Right hindlimb (tissue), 1 donor: ENCODE results near the gene KRT37.
"Not testable (repeated sequence)": the region's sequence is repeated elsewhere in the genome, so short reads cannot be mapped to it uniquely, and the experiment has no call there.

Experiments used
- DNase-seq: peaks from one replicate; pipeline ENCODE4 v3.0.0-alpha.2; 2018

The KRT37 gene

DNA sequence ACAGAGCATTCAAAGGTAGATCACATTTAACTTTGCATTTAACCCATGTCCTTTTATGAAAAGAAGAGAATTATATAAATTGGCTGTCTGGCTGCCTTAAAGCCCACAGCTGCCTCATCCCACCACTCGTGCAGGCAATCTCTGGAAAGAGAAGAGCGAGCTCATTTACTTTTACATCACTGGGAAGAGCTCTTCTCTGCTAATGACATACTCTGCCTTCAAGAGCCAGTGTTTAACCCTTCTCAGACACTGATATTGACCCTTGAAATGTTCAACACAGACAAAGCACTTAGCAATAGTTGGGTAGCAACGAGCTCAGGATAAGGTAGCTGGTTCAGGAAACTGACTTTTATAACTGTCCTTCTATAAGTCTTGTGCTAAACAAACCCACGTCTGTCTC lies 9.6 kb upstream of the KRT37 start:
- no peak for DNase-seq

- DNase-seq: no peak
Measured at GRCh38 chr17:41433586-41433985, 9.2 kb upstream of the KRT37 start.

GRCh38 chr17:41430376-41430775 lies 6.0 kb upstream of the KRT37 start:
- DNase-seq: not testable (repeated sequence)

GRCh38 chr17:41429667-41430066 lies 5.3 kb upstream of the KRT37 start:
- DNase-seq: no peak

- no peak for DNase-seq
Measured at GRCh38 chr17:41428591-41429291, 4.4 kb upstream of the KRT37 start.

GRCh38 chr17:41422586-41422985 lies 1.8 kb downstream of the KRT37 start:
- not testable (repeated sequence) for DNase-seq

- no peak for DNase-seq
Measured at GRCh38 chr17:41421617-41422016, 2.8 kb downstream of the KRT37 start.

DNA sequence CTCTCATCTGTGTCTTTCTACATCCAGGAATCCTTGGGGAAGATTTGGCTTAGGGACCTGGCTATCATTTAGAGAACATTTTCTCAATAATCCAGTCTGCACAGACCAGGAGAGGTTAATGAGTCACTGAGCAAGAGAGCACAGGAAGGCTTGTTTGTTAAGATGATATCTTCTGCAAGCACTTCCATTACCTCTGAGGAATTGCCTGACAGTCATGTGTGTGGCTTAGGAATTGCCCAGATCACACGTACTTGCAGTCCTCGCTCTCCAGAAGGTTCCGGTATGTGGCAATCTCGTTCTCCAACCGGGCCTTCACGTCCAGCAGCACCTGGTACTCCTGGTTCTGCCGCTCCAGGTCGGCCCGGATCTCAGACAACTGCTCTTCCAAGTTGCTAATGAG lies 3.3 kb downstream of the KRT37 start:
- no peak for DNase-seq

- DNase-seq: no peak
Measured at GRCh38 chr17:41420134-41420533, 4.3 kb downstream of the KRT37 start.

GRCh38 chr17:41419716-41420115 lies 4.7 kb downstream of the KRT37 start:
- no peak for DNase-seq

DNA sequence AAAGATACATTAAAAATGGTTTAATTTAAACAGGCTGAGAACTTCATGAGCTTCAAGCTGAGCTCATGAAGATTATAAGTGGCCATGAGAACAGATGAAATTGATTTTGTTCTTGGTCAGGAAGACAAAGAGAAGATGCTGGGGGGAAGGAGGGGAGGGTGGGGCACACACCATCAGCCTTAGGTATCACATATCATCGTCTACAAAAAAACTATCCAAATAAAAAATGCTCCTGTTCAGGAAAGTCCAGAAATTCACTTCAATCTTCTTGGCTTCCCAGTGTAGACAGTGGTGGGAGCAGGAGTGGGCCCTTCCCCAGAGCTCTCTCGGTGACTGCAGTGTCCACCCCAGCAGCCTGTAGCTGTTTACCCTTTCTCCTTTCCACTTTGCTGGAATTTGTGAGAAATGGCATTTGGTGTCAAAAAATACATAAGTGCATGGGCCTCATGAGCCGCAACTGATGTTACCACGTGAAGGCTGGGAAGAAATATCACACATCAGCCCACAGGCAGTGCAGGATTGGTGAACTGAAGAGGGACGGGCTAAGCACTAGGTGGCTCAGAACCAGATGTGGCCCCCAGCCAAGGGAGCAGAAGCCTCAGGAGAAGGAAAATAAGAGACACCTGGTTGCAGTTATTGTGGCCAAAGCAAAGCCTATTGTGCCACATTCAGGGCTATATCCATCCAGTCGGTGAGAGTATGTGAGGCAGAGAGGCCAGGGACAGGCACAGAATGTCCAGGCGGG lies 6.1 kb downstream of the KRT37 start:
- DNase-seq: no peak

GRCh38 chr17:41417576-41418015 lies 6.8 kb downstream of the KRT37 start:
- DNase-seq: no peak

DNA sequence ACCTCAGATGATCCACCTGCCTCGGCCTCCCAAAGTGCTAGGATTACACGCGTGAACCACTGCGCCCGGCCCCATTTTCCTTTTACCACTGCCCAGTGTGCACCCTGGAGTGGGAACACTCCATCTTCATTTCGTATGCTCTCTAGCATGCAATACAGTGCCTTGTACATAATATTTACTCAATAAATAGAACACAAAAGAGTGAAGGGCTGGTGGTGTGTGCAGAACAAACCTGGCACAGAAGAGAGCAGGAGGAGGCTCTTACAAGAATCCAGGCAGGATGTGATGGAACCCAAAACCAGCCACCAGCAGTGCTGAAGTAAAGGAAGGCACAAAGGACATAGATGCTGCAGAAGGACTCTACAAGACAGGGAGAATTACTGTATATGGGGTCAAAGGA lies 7.3 kb downstream of the KRT37 start:
- no peak for DNase-seq

DNA sequence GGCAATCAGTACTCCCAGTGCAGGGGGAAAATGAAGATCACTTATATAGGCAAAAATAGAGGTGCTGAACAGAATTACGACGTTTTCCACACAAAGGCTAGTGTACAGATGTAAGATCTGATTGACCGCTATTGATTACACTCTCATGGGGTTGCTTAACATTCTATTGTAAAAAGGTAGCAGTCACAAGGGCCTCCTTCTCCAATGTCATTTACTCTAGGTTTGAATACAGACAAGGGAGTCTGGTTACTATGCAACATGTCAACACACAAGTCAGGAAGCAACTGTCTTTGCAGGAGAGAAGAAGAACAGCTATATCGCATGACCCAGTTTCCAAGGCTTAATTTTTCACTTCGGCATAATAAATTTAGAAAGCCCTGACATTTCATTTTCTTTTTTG lies 7.9 kb downstream of the KRT37 start:
- no peak for DNase-seq

GRCh38 chr17:41415833-41416335 lies 8.5 kb downstream of the KRT37 start:
- DNase-seq: no peak

DNA sequence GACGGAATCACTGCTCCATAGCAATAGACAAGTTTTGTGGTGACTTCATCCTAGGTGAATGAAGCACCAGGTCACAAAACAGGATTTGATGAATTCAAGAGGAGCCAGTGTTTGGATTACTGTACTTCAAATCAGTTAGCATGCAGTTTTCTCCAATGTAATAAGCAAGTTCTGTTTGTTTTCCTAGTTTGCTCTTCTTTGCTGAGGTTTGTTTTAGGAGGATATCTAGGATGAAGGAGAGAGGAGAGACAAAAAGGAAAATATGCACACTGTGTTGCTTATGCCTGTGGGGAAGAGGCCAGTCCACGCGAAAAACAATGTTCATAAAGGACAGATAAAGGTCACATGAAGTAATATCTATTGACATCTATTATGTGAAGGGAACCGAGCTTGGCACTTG lies 9.0 kb downstream of the KRT37 start:
- DNase-seq: no peak

DNA sequence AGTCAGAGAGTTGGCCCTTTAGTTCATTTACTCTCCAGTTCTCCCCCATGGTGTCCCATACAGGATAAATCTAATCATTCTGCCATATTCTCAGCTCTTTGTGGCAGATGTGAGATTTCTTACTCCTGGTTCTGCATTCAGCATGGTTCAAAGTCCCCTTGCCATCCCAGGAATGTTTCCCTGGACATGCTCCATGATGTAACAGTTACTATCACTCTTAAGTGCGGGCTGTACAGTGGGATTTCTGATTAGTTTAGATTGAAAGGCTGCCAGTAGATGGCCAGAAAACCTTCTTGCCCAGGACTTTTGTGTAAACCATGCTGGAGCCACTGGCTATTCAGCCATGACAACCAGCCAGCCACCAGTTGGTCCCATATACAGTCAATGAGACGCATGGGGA lies 10.4 kb downstream of the KRT37 start:
- DNase-seq: no peak

- DNase-seq: no peak
Measured at GRCh38 chr17:41413353-41413957, 10.9 kb downstream of the KRT37 start.

- no peak for DNase-seq
Measured at GRCh38 chr17:41411072-41411840, 13.1 kb downstream of the KRT37 start.

DNA sequence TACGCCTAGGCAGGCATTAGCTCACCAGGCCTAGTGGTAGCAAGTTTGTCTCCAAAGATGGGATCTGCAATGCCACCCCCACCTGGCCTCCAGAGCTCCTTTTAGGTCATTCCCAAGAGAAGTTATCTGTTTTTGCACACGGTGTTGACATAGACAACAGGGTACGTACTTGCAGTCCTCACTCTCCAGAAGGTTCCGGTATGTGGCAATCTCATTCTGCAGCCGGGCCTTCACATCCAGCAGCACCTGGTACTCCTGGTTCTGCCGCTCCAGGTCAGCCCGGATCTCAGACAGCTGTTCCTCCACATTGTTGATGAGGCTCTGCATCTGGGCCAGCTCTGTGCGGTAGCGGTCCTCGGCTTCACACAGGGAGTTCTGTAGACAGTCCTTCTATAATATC lies 17.2 kb downstream of the KRT37 start:
- no peak for DNase-seq

GRCh38 chr17:41406205-41406604 lies 18.2 kb downstream of the KRT37 start:
- DNase-seq: no peak

DNA sequence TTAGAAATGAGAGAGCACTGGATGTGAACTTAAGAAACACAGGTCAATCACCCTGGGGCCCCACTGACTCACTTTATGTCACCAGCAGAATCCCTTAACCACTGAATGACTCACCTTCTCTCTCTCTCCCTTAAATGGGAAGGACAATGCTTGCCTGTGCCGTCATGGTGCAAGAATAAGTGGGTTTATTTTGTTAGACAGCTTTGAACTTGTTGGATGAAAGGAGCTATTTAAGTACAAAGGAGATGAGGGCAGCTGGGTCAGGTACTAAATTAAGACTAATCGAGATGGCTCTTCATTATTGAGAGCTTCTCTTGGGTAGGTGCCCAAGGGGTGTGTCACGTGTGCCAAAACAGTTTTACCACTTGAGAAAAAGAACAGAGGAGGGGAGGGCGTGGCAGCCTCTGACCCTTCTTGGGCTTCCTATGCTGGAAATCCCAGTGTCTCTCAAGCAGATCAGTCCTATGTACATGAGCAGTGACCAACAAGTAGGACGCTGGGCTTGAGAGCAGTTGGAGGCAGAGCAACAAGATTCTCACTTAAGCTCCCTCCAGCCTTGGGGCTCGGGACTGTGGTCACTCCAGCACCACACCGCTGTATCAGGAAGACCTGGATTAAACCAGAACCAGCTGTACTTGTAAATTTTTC lies 20.2 kb downstream of the KRT37 start:
- DNase-seq: no peak
